ENCODE measurements around the gene NRN1L. TPM values are rescaled to one million over a fixed set of nuclear protein-coding genes. Genes with fewer than 3 reads are reported as not detected.
A peak's percentile ranks its signal among the peaks of the same experiment; 100 is the strongest.

NRN1L gene
- total RNA-seq, 1 experiment from 2014 or later: not detected

GRCh38 chr16:67841198-67841815, 43.4 kb upstream of the NRN1L start:
- CTCF ChIA-PET: interaction anchor here (0.7 to 0.8 kb wide), 2 partner anchors 24 to 149 kb away, joined by 4 to 8 read pairs; no protein-coding TSS in a partner anchor
- BruUV-seq (replicated peaks): no TSS peak
- POLR2A ChIA-PET (ENCODE audit: unreplicated experiment): interaction anchor here (0.7 kb wide), 1 partner anchor 10 kb away, joined by 4 read pairs; no protein-coding TSS in a partner anchor

GRCh38 chr16:67841816-67842508, 42.7 kb upstream of the NRN1L start, which contains the start of gene THAP11:
Gene THAP11, plus strand, starts transcription at chr16:67842320. Its CDS starts 235 bp downstream, at chr16:67842555.
- Histone ChIP-seq H3K4me3 (peak within 1 kb of the TSS; percentile 75), H3K36me3 (ENCODE audit: low read depth) (no peaks in the 10 kb centered on the region), H4K20me1 (ENCODE audit: insufficient read depth) (no peaks in the 10 kb centered on the region), H3K9me2 (ENCODE audit: insufficient read depth) (no peaks in the 10 kb centered on the region), H3F3A (ENCODE audit: insufficient read depth, low read depth) (peaks cover 16% of the 10 kb centered on the region), H2AFZ (peak within 1 kb of the TSS; percentile 87), H3K27ac (peak within 1 kb of the TSS; percentile 76), H3K4me1 (replicated peaks; ENCODE audit: insufficient read depth) (peaks cover 39% of the 10 kb centered on the region), H3K27me3 (ENCODE audit: insufficient read depth, low read depth) (no peaks in the 10 kb centered on the region), H3K9me3 (ENCODE audit: insufficient read depth, low read depth) (no peaks in the 10 kb centered on the region), H3K79me2 (ENCODE audit: low read depth) (peaks cover 35% of the 10 kb centered on the region), H3K4me2 (peak within 1 kb of the TSS; percentile 74)
- intact Hi-C loops (cut with micrococcal nuclease; ENCODE audit: unreplicated experiment): no loop called here
- TF ChIP-seq EZH2 (IDR thresholded peaks at IDR 0.05; ENCODE audit: low read depth): no peak
- peak; percentile 84 for TF ChIP-seq CTCF (conservative IDR thresholded peaks at IDR 0.05)
- BruUV-seq (replicated peaks): no TSS peak
- POLR2A ChIA-PET (ENCODE audit: unreplicated experiment): no interaction called here
- DNase-seq: peak; percentile 83 to 94
- CTCF ChIA-PET: no interaction called here

More at GRCh38 chr16:67841198-67841815, 43.4 kb upstream of the NRN1L start:
- no peaks in the 10 kb centered on the region for H3K9me2 ChIP-seq (ENCODE audit: insufficient read depth)
- no peaks in the 10 kb centered on the region for H3K36me3 ChIP-seq (ENCODE audit: low read depth)
- no peak for DNase-seq
- no peak overlapping the region for H3K27ac ChIP-seq
- no peaks in the 10 kb centered on the region for H3K9me3 ChIP-seq (ENCODE audit: insufficient read depth, low read depth)
- peak overlapping the region; percentile 87 for H2AFZ ChIP-seq
- peak overlapping the region; percentile 74 for H3K4me2 ChIP-seq
- H3F3A ChIP-seq (ENCODE audit: insufficient read depth, low read depth): peaks cover 15% of the 10 kb centered on the region
- H4K20me1 ChIP-seq (ENCODE audit: insufficient read depth): no peaks in the 10 kb centered on the region
- H3K4me1 ChIP-seq (replicated peaks; ENCODE audit: insufficient read depth): peaks cover 39% of the 10 kb centered on the region
- no peaks in the 10 kb centered on the region for H3K27me3 ChIP-seq (ENCODE audit: insufficient read depth, low read depth)
- peaks cover 35% of the 10 kb centered on the region for H3K79me2 ChIP-seq (ENCODE audit: low read depth)
- TF ChIP-seq CTCF (conservative IDR thresholded peaks at IDR 0.05): no peak
- TF ChIP-seq EZH2 (IDR thresholded peaks at IDR 0.05; ENCODE audit: low read depth): no peak
- intact Hi-C loops (cut with micrococcal nuclease; ENCODE audit: unreplicated experiment): no loop called here
- H3K4me3 ChIP-seq: peak overlapping the region; percentile 75; the same call in 1 of the 2 replicates

- CTCF ChIA-PET: no interaction called here
- Histone ChIP-seq H2AFZ (no peak overlapping the region; the same call in 1 of the 2 replicates), H3K4me1 (replicated peaks; ENCODE audit: insufficient read depth) (peaks cover 39% of the 10 kb centered on the region)
Observed at GRCh38 chr16:67842509-67843342, 42.0 kb upstream of the NRN1L start.

More at GRCh38 chr16:67842509-67843342, 42.0 kb upstream of the NRN1L start:
- no peaks in the 10 kb centered on the region for H3K9me3 ChIP-seq (ENCODE audit: insufficient read depth, low read depth)
- peak overlapping the region; percentile 74 for H3K4me2 ChIP-seq
- intact Hi-C loops (cut with micrococcal nuclease; ENCODE audit: unreplicated experiment): no loop called here
- H3K4me3 ChIP-seq: peak overlapping the region; percentile 75; the same call in 1 of the 2 replicates
- peaks cover 42% of the 10 kb centered on the region for H3K79me2 ChIP-seq (ENCODE audit: low read depth)
- H3K27me3 ChIP-seq (ENCODE audit: insufficient read depth, low read depth): no peaks in the 10 kb centered on the region
- no peak for DNase-seq
- no TSS peak for BruUV-seq (replicated peaks)
- no peak overlapping the region for H3K27ac ChIP-seq
- H3K9me2 ChIP-seq (ENCODE audit: insufficient read depth): no peaks in the 10 kb centered on the region
- POLR2A ChIA-PET (ENCODE audit: unreplicated experiment): no interaction called here
- TF ChIP-seq EZH2 (IDR thresholded peaks at IDR 0.05; ENCODE audit: low read depth) (no peak), CTCF (conservative IDR thresholded peaks at IDR 0.05) (no peak)
- H3K36me3 ChIP-seq (ENCODE audit: low read depth): no peaks in the 10 kb centered on the region
- H3F3A ChIP-seq (ENCODE audit: insufficient read depth, low read depth): peaks cover 16% of the 10 kb centered on the region; the same call in 1 of the 2 replicates
- peaks cover 2% of the 10 kb centered on the region for H4K20me1 ChIP-seq (ENCODE audit: insufficient read depth)

Measured in PC-9 (cell line).